Prostate gland (tissue), 2 donors: Measurements from ENCODE around the gene IL1A.

Source experiments
- CTCF ChIP-seq, 4 experiments: fragments of 200-600 bp in 2 of 4; fragments of 450-650 bp in 2 of 4; sonication (generic) in 2 of 4; IDR thresholded peaks; 1 replicate in 3 of 4; 2 replicates in 1 of 4; pipeline ENCODE4 v1.5.1; 2016 to 2019; ENCODE audit warnings: antibody characterized with exemption in 4 of 4, mild to moderate bottlenecking in 2 of 4, moderate library complexity in 2 of 4
- POLR2A ChIP-seq: fragments of 450-650 bp; IDR thresholded peaks from one replicate; pipeline ENCODE4 v1.6.1; 2016; ENCODE audit warnings: antibody characterized with exemption, mild to moderate bottlenecking
- POLR2AphosphoS5 ChIP-seq: sonication (generic); formaldehyde crosslinking; IDR thresholded peaks from one replicate; pipeline ENCODE4 v1.6.1; 2017; ENCODE audit warnings: antibody characterized with exemption

- TF ChIP-seq CTCF (IDR thresholded peaks at IDR 0.05): peak; percentile 93 to 99 (median 95)
- no peak for TF ChIP-seq POLR2A
- peak; percentile 57 for TF ChIP-seq POLR2AphosphoS5
Observed at GRCh38 chr2:112726487-112727190, 57.7 kb downstream of the IL1A start.
